SU-DHL-6 (cell line): ENCODE measurements around the gene RAMP3.

Source experiments
- EZH2phosphoT487 ChIP-seq: fragments of 200-600 bp; sonication (generic), shearing (Covaris generic); conservative IDR thresholded peaks from 2 replicates; pipeline ENCODE4 v1.6.1; 2018; ENCODE audit warnings: mild to moderate bottlenecking, antibody characterized with exemption, low read length, moderate library complexity, mixed read lengths
- TF ChIP-seq, protein P1 (sequence below): fragments of 200-600 bp; sonication (generic); IDR thresholded peaks from one replicate; pipeline ENCODE4 v1.5.1; 2017; ENCODE audit warnings: antibody characterized with exemption, mild to moderate bottlenecking, low read length, moderate library complexity; ENCODE audit not compliant: insufficient read depth, poor library complexity, severe bottlenecking

DNA sequence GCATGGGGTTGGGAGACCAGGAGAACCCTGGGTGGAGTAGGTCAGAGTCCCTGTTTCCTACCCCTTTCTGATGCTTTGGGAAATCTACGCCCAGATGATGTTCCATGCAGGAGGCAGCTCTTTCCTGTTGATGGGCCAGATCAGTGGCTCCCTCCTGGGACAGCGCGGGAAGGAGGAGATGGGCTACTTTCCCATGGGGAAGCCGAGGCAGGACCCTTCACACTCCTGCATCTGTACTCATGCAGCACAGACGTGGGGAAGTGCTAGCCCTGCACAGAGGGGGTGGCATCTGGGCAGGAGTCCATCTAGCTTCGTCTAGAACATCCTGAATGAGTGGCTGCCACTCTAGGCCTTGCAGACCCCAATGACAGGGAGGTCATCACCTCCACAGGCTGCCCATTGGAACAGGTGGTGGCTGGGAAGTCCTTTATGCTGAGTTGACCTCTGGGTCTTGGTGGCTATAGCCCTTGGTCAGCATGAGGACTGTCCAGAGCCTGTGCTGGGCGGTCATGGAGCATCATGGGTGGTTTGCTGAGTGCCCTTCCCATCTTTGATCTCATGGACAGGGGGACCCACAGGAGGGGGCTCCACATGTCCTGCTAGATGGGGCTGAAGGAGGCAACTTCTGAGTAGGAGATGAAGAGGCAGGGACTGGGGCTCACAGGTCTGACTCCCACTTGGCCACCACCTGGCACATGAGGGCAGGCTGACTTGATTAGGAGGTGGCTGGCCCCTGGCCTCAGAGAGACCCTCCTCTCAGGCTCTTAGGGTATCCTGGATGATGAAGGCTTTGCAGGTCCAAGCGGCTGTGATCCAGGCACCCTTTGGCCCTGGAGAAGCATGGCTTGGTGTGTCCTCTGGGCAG lies 24.6 kb downstream of the RAMP3 start:
- TF ChIP-seq, protein P1, sequence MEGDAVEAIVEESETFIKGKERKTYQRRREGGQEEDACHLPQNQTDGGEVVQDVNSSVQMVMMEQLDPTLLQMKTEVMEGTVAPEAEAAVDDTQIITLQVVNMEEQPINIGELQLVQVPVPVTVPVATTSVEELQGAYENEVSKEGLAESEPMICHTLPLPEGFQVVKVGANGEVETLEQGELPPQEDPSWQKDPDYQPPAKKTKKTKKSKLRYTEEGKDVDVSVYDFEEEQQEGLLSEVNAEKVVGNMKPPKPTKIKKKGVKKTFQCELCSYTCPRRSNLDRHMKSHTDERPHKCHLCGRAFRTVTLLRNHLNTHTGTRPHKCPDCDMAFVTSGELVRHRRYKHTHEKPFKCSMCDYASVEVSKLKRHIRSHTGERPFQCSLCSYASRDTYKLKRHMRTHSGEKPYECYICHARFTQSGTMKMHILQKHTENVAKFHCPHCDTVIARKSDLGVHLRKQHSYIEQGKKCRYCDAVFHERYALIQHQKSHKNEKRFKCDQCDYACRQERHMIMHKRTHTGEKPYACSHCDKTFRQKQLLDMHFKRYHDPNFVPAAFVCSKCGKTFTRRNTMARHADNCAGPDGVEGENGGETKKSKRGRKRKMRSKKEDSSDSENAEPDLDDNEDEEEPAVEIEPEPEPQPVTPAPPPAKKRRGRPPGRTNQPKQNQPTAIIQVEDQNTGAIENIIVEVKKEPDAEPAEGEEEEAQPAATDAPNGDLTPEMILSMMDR, result no peak
- no peak for TF ChIP-seq EZH2phosphoT487
